GM18861 (cell line): Measurements from ENCODE around the gene DYNC2H1.
"Not testable (repeated sequence)": the region's sequence is repeated elsewhere in the genome, so short reads cannot be mapped to it uniquely, and the experiment has no call there.

ENCODE experiments used
- ATAC-seq: cut with Tn5 transposase; IDR thresholded peaks from one replicate; pipeline ENCODE4 v1.9.1; 2021; ENCODE audit not compliant: unreplicated experiment

DYNC2H1 gene

DNA sequence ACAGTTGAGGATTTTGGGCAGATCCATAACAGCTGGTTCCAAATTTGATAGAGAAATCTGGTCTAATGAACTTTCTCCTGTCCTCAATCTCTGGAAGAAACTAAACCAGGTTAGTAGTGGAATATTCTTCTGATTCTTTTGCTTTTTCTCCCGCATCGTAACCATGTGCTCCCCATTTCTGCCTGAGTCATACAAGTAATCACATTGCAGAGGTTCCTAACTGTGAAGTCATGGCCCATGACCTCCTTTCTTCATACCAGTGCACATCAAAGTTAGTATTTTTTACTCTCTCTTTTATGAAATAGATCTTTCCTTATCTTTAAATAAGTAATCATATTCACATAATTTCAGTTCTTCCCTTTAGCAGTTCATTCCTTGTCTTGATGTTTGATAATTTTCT lies 249.0 kb downstream of the DYNC2H1 start:
- ATAC-seq, result no peak

DNA sequence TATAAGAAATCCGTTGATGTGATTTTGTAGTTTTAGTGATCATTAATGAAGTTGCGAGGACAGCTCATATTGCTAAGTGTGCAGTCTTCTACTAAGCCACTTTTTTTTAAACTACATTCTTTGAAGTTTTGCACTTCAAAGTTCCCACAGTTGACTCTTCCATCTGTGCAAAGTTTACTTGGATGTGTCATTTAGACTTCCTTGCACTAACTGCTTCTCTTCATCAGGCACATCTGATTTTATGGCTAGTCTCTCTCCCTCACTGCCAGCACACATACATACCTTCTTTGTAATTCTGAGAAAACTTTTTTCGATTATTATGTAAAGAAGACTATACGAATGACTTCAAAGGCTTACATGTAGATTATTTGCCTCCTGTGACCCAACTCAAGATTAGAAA lies 250.0 kb downstream of the DYNC2H1 start:
- ATAC-seq, result no peak

DNA sequence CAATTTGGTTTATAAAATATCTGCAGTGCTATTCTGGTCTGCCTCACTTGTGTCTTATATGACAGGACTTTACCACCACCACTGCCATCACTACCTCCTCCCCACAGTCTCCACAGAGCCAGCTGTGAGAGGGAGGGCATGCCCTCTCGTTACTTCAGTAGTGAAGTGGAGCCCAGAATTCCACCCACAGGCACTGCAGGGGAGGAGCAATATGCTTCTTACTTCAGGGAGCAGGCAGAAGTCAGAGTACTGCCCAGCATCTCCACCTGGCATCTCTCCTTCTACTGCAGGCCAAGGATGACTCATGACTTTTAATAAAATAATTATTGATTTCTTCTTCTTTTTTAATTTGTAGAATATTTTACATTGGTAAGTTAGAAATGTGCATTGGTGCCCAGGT lies 255.5 kb downstream of the DYNC2H1 start:
- ATAC-seq, result no peak

DNA sequence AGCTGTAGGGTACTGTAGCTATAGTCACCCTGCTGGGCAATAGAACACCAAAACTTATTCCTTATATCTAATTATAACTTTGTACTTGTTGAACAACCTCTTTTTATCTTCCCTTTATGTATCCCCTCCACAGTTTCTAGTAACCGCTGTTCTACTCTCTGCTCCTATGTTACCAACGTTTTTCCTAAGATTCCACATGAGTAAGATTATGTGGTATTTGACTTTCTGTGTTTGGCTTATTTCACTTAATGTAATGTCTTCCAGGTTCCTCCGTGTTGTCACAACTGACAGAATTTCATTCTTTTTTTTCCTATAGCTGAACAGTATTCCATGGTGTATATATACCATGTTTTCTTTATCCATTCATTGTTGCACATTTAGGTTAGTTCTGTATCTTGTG lies 258.4 kb downstream of the DYNC2H1 start:
- ATAC-seq, result no peak

GRCh38 chr11:103368145-103368544 lies 258.9 kb downstream of the DYNC2H1 start:
- ATAC-seq, result no peak

DNA sequence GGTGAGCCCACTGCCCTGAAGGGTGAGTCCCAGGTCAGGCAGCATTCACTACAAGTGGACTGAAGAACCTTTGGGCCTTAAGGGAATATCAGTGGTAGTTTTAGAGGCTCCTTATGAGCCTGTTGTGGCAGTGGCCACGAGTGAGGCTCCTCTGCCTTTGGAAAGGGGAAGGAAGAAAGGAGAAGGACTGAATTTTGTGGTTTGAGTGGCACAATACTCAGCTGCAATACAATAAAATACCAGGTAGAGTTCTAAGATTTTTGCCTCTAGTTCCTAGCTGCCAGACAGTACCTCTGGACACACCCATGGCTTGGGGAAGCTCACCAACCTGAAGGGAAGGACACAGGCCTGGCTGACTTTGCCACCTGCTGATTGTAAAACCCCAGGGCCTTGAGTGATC lies 260.9 kb downstream of the DYNC2H1 start:
- ATAC-seq, result no peak

- no peak for ATAC-seq
These were observed 263.7 kb downstream of the DYNC2H1 start for GRCh38 chr11:103372906-103373305.

GRCh38 chr11:103374227-103374626 lies 265.0 kb downstream of the DYNC2H1 start:
- not testable (repeated sequence) for ATAC-seq

DNA sequence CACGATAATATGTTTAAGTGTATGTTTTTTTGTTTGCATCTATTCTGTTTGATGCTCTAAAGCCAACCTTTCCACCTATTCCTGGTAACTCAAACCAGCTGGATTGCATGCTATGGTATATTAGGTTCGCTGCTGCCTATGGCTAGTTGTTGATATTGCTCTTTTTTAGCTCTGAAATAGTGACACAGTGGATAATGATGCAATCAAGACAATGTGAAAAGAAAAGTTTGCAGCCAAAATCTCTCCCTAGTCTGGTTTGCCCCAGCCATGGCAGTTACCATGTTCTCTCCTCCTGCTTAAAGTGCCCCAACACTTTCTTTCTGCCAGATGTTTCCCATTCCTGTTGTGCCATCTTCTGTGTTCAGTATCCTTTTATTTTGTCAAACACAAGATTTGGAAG lies 269.7 kb downstream of the DYNC2H1 start:
- ATAC-seq, result no peak

- ATAC-seq, result no peak
These were observed 270.8 kb downstream of the DYNC2H1 start for GRCh38 chr11:103380031-103380430.

DNA sequence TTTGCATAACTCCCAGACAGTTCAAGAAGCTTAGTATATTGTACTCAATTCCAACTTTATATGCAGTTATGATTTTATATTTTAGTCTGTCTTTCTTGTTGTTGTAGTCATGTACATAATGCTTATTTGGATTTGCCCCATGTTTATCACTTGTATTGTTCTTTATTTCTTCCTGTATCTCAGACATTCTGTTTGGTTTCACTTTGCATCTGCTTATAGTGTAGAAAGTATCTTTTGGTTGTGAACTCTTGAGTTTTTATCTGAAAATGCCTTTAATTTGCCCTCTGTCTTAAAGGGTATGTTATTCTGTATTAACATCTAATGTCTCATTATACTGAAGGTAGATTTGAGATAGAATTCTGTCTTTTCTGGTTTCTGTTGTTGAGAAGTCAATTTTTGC lies 275.4 kb downstream of the DYNC2H1 start:
- ATAC-seq, result no peak

DNA sequence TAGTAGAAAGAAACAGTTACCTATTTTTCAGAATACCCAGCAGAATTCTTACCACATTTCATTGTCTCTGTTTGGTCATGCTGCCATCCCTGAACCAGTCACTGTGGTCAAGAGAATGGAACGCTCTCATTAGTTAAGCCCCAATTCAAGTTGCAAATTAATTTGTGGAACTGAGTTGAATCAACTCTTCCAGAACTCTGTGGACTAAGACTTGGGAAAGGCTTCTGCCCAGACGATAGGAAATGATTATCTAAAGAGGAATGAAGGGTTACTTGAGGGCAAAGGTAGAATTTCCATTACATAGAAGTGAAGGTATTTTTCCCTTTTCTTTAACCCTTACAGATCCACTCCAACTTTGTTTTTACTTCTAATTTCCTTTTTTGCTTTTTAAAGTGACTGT lies 286.4 kb downstream of the DYNC2H1 start:
- ATAC-seq, result no peak

DNA sequence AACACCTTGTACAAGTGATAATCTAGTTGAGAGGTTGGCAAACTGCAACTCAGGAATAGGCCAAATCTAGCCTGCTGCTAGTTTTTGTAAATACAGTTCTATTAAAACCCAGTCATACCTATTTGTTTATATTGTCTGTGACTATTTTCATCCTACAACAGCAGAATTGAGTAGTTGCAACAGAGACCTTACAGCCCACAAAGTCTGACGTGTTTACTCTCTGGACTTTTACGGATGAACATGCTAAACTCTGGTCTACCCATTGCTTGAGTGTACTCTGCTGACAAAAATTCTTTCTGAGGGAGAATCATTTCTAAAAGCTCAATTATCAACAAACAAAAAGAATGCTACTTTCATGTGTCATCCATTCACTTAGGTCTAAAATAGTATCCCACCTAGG lies 287.0 kb downstream of the DYNC2H1 start:
- no peak for ATAC-seq

- ATAC-seq, result no peak
These were observed 288.1 kb downstream of the DYNC2H1 start for GRCh38 chr11:103397369-103397768.

DNA sequence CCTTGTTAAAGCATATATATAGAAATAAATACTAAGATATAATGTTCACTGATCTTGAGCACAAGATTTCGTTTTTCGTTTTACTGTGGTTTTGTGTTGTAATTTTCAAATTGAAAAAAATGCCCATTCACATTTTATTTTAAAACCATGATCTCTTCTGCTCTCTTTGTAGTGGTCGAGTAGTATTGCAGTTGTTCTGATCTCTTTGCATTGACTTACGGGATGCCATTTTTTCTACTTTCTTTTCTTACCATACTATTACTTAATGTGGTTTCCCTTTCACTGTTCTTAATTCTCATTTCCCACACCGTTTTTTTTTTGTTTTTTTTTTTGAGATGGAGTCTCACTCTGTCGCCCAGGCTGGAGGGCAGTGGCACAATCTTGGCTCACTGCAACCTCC lies 289.6 kb downstream of the DYNC2H1 start:
- ATAC-seq, result no peak

DNA sequence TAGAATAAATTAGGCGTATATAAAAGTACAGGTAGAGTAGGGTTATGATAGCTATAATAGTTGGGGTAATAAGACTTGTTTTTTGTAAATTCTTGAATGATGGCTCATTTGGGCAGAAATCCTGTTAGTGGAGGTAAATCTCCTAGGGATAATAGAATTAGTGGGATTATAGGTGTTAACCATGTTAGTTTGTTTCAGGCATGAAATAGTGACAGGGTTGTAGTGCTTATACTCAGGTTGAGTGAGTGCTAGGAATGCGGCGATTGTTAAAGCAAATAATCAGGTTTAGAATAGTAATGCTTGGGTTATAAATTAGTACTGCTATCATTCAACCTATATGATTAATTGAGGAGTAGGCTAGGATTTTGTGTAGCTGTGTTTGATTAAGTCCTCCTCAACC lies 297.1 kb downstream of the DYNC2H1 start:
- no peak for ATAC-seq

- ATAC-seq, result no peak
These were observed 298.4 kb downstream of the DYNC2H1 start for GRCh38 chr11:103407641-103408040.

DNA sequence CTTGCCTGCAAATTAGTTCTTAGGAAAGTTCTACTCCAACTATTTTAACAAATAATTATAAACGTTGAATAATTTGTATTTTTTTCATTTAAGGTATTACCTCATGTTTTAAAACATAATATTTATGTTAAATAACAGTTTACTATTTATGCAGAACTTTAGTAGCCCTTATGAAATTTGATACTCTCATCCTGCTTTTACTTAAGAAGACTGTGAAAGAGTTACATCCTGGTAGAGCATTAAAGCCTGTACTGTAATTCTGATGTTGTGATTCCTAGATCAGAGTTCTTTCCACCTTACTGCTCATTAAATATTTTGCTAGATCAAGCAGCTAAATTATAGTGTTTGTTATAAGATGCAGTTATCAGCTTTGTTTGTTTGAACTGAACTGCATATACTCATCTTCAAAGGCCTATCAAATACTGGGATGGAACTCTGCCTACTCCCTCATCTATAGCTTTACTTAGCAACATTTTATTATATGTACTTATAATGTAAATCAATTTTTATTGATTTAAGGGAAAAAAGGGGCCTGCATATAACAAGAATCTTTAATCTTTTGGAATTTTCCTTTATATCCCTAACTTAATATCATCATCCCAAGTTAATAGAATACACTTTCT lies 304.2 kb downstream of the DYNC2H1 start:
- ATAC-seq, result no peak

DNA sequence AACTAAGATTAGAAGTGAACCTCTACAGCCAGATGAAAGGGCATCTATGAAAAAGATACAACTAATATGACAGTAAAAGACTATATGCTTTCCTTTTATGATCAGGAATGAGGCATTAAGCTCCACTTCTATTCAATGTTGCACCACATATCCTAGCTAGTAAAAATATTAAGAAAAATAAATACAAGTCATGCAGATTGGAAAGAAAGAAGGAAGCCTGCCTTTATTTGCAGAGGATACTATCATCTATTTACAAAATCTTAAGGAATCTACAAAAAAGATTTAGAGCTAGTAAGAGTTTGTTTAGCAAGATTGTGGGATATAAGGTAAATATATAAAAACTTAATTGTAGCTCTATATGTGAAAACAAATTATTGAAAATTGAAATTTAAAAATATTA lies 308.8 kb downstream of the DYNC2H1 start:
- no peak for ATAC-seq

DNA sequence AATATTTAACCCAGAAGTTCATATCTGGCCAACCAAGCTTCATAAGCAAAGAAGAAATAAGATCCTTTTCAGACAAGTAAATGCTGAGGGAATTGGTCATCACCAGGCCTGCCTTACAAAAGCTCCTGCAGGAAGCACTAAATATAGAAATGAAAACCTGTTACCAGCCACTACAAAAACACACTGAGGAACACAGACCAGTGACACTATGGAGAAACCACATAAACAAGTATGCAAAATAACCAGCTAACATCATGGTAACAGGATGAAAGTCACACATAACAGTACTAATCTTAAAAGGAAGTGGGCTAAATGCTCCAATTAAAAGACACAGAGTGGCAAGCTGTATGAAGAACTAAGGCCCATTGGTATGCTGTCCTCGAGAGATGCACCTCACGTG lies 311.4 kb downstream of the DYNC2H1 start:
- ATAC-seq, result no peak

- ATAC-seq, result no peak
These were observed 324.3 kb downstream of the DYNC2H1 start for GRCh38 chr11:103433386-103434072.

- no peak for ATAC-seq
These were observed 324.8 kb downstream of the DYNC2H1 start for GRCh38 chr11:103434073-103434411.

DNA sequence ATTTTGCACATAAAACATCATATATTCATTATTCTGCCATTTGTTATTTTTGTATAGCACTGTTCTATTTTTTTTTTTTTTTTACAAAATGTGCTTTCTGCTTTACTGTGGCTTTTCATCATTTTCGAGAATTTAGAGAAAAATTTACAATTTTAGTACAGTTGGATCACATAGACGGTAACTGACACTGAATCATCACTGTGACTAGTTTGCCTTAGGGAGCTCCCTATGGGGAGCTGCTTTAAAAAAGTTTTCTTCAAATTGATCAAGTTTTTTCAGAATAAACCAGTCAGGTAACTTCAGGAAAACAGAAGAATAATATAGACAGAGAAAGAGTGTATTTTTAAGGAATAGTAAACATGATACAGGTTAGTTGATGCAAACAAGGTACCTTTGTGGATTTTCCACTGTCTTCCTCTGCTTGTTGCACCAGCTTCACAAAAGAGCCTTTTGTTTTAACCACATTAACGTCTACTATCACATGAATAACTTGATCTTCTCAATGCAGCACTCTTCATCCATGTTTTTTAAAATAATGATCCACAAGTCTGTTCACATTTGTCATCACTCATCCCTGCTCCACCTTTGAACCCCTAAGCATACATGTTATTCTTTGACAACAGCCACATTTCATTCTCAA lies 327.0 kb downstream of the DYNC2H1 start:
- no peak for ATAC-seq
